GM12875 (cell line): ENCODE results near the gene ACAA1.

Experiments
- H3K4me3 ChIP-seq: one replicate; pipeline ENCODE4 v1.5.1; 2011; ENCODE audit warnings: low read depth, low read length, control low read depth
- CTCF ChIP-seq: IDR thresholded peaks from 2 replicates; pipeline ENCODE4 v1.5.1; 2011; ENCODE audit warnings: low read depth, mild to moderate bottlenecking, control low read depth, inconsistent platforms, low read length, moderate library complexity, borderline replicate concordance; ENCODE audit not compliant: insufficient read depth

The ACAA1 gene

DNA sequence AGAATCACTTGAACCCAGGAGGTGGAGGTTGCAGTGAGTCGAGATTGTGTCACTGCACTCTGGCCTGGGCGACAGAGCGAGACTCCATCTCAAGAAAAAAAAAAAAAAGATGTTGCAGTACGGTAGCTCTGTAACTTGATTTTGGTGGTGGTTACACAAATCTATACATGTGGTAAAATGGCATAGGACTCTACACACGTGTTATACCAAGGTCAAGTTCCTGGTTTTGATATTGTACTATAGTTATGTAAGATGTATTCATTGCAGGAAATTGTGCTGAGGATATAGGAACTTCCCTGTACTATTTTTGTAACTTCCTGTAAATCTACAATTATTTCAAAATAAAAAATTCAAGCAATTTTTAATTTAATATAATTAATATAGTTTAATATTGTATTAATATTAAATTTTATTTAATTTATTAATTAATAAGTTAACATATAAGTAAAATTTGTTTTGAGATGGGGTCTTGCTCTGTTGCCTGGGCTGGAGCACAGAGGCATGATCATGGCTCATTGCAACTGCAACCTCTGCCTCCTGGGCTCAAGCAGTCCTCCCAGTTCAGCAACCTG, 11.5 kb upstream of the ACAA1 start:
- no peak overlapping the region for H3K4me3 ChIP-seq
- no peak for TF ChIP-seq CTCF

GRCh38 chr3:38147421-38147820, 10.5 kb upstream of the ACAA1 start:
- TF ChIP-seq CTCF, result no peak
- H3K4me3 ChIP-seq, result no peak overlapping the region

- H3K4me3 ChIP-seq, result no peak overlapping the region
- TF ChIP-seq CTCF, result no peak
These were observed 9.6 kb upstream of the ACAA1 start for GRCh38 chr3:38146504-38146903.

DNA sequence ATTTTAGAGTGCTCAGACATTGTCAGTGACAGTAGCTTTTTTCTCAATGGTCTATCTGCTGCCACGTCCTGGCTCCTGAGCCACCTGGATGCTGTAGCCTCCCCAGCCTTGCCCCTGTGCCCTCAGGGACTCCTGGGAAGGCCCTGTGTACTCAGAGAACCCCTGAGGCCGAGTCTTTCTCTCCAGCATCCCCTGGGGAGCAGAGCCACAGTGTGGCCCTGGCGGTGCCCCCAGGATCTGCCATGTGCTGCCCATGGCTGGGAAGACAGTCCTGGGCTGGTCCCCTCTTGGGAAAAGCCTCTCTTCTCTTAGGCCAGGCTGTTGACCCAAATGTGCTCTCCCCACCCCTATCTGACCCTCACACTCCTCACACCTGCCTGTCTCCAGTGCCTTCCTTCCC, 6.6 kb upstream of the ACAA1 start:
- TF ChIP-seq CTCF, result no peak
- no peak overlapping the region for H3K4me3 ChIP-seq

GRCh38 chr3:38142959-38143358, 6.0 kb upstream of the ACAA1 start:
- no peak for TF ChIP-seq CTCF

GRCh38 chr3:38141952-38142273, 5.0 kb upstream of the ACAA1 start:
- TF ChIP-seq CTCF, result no peak
- H3K4me3 ChIP-seq, result no peak overlapping the region

More at GRCh38 chr3:38142959-38143358, 6.0 kb upstream of the ACAA1 start:
- H3K4me3 ChIP-seq, result no peak overlapping the region

- H3K4me3 ChIP-seq, result no peak overlapping the region
- no peak for TF ChIP-seq CTCF
These were observed 4.4 kb upstream of the ACAA1 start for GRCh38 chr3:38141173-38141951.
